NCI-H128 (cell line): ENCODE data around the gene ECE2.
A peak's percentile ranks its signal among the peaks of the same experiment; 100 is the strongest.

Experiments
- DNase-seq: peaks from one replicate; lab custom pipeline; 2025; ENCODE audit not compliant: unreplicated experiment; lab: John Stamatoyannopoulos, UW

Gene ECE2

DNA sequence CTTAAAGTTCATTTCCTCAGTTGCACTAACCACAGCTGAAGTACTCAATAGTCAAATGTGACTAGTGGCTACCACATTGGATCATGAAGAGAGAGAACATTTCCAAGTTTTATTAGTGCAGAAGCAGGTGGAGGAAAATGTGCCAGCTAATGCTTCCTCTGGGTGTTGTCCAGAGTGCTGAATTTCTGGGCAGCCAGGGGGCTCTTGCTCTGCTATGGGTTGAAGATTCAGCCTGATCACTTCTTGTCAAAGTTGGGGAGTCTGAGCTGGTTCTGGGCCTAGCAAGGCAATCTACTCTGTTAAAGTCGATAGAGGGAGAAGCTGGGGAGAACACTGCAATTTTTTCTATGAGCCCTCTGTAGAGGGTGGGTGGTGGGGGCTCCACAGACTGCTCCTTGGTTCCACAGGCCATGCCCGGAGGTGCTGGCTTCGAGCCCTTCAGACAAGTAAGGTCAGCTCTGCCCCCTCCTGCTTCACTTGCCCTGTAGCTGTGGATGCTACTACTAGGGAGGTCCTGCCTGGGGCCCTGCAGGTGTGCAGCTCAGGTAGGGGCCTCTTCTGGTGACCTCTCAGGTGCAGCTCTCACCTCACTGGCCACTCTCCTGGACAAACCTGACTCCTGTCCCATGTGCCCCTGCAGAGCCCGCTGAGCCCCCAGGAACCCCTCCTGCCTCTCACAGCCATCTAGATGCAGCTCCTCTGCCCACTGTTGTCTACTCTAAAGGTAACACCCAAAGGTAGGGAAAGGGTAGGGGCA is 35.3 kb upstream of the ECE2 start:
- no peak for DNase-seq

- DNase-seq: no peak
Measured at GRCh38 chr3:184241141-184241446, 34.7 kb upstream of the ECE2 start.

DNA sequence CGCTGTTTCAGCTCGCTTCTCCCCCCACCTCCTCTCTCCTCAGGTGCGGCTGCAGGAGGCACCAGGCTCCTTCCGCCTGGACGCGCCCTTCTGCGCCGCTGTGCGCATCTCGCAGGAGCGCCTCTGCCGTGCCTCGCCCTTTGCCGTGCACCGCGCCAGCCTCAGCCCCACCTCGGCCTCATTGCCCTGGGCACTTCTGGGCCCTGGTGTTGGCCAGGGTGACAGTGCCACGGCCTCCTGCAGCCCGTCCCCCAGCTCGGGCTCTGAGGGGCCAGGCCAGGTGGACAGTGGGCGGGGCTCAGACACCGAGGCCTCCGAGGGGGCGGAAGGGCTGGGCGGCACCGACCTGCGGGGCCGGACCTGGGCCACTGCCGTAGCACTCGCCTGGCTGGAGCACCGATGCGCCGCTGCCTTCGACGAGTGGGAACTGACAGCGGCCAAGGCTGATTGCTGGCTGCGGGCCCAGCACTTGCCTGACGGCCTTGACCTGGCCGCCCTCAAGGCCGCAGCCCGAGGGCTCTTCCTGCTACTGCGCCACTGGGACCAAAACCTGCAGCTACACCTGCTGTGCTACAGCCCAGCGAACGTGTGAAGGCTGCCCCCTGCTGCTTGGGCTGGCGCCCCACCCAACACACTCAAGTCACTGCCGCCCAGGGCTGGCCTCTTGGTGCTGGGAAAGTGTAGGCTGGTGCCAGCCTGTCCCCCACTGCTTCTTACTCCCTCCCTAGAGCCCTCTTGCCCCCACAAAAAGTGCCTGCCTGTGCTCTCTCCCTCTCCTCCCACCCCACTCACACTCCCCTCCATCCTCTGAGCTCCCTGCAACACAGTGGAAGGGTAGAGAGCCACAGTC is 34.1 kb upstream of the ECE2 start:
- DNase-seq: no peak

GRCh38 chr3:184242297-184242685 is 33.5 kb upstream of the ECE2 start:
- DNase-seq: no peak

GRCh38 chr3:184248454-184249411 is 27.1 kb upstream of the ECE2 start, which contains the start of gene ALG3:
Gene ALG3 (minus strand): TSS chr3:184248962. CDS start chr3:184248940, 22 bp downstream.
- peak; percentile 70 for DNase-seq

GRCh38 chr3:184249412-184250166 is 26.2 kb upstream of the ECE2 start, which contains the start of gene EEF1AKMT4:
Gene EEF1AKMT4 (plus strand): TSS chr3:184249672. CDS start chr3:184249695, 23 bp downstream.
- DNase-seq: peak; percentile 81

DNA sequence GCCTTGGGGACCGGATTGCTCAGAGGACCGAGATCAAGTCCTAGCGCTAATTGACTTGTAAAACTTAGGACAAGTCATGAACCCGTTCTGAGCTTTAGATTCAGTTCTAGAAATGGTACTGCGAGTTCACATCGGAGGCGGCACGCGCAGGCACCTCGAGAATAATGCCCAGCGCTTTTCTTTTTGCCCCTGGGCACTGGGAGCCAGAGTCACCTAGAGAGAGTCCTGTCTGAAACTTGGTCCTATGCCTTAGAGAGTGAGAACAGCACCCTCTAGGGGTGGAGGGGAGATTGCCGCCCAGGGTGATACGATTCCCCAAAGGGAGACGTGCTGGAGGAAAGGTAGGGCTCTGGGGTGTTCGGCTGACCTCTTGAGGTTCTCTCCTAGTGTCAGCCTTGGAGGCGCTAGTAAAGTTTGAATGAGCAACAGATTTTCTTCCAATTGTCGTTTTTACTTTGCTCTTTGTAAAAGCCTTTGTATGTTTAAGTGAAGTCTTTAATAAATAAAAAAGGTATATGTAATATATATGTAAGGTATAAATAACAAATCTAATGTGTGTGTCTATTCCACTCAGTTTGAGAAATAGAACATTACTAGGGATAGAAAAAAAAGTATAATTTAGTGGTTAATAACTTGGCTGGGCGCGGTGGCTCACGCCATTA is 25.5 kb upstream of the ECE2 start:
- peak; percentile 97 for DNase-seq

DNA sequence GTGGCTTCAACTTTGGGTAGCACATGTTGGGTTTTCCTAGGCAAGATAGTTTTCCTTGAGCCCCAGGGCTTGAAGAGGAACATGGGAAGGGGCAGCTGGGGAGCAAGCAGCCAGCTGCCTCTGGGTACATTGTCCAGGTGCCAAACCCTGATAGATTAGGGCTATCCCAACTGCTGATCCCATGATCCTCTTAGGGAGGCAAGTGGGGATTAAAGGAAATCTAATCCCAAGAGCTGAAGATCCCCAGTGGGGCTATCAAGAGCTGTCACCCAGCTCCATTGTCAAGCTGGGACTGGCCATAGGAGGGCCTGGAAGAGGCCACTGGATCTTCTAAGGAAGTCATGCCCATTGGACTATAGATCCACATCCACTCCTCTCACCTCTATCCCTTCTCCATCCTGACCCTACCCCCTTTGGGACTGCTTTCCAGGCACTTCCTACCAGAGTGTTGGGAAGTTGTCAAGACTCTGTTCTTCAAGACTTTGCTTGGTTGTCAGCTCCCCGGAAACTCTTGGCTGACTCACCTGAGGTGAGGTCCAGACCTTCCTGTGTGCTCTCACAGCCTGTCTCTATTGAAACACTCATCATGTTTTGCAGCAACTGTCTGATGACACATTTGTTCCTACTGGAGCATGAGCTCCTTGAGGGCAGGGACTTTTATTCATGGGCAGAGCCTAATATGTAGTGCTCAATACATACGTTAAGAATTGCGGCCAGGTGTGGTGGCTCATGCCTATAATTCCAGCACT is 20.4 kb upstream of the ECE2 start:
- no peak for DNase-seq

DNA sequence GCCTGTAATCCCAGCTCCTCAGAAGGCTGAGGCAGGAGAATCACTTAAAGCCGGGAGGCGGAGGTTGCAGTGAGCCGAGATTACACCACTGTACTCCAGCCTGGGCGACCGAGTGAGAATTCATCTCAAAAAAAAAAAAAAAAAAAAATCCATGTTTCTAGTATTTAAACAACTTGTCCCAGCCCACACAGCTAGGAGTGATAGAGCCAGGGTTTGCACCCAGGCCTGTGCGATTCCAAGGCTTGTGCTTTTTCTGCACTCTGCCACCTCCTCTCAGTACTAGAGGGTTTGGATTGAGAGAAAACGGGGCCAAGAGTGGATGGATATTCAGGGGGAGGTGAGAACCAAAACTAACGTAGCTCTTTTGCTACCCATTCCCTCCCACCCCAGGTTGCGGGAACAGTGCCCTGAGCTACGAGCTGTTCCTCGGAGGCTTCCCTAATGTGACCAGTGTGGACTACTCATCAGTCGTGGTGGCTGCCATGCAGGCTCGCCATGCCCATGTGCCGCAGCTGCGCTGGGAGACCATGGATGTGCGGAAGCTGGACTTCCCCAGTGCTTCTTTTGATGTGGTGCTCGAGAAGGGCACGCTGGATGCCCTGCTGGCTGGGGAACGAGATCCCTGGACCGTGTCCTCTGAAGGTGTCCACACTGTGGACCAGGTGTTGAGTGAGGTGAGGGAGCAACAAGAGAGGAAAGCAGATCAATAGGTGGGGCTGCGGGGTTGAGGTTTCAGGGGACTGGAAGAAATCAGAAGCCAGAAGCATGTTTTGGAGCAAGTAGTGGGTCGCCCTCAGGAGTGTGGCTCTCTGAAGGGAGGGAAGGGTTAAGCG is 18.5 kb upstream of the ECE2 start:
- DNase-seq: no peak

GRCh38 chr3:184258926-184259325 is 16.9 kb upstream of the ECE2 start:
- DNase-seq: no peak

GRCh38 chr3:184259396-184259877 is 16.4 kb upstream of the ECE2 start:
- no peak for DNase-seq

- no peak for DNase-seq
Measured at GRCh38 chr3:184259878-184260723, 15.7 kb upstream of the ECE2 start.

DNA sequence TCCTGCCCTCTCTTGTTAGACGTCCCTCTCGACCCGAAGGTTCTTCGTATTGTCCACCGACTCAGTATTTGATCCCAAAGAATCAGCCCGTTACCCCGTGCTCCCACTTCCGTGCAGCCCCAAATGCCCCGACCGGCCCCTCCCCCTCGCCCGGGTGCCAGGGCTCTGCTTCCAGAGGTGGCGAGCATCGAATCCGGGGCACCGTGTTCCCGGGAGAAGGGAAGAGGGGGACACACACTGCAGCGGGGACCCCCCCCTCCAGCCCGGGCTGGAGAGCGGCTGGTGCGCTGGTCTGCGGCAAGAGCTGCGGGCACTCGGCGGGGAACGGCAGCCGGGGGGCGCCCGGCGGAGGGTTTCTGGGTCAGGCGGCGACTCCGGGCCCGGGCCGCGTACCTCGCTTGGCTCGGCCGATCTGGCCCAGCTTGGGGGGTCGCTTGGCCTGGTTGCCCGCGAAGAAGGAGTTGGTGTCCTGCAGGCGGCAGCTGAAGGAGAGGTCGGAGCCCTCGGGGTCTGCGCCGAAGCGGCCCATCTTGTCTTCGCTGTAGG is 15.0 kb upstream of the ECE2 start:
- no peak for DNase-seq

- peak; percentile 91 for DNase-seq
Measured at GRCh38 chr3:184261270-184261853, 14.5 kb upstream of the ECE2 start, which contains the start of gene CAMK2N2. Gene CAMK2N2 (minus strand): TSS chr3:184261553. CDS start chr3:184261285, 268 bp downstream.

GRCh38 chr3:184261854-184262763 is 13.7 kb upstream of the ECE2 start:
- DNase-seq: no peak
